K562 (cell line): ENCODE data around the gene RACGAP1. TPM values are rescaled to one million over a fixed set of nuclear protein-coding genes. Genes with fewer than 3 reads are reported as not detected.
A peak's percentile ranks its signal among the peaks of the same experiment; 100 is the strongest.

Experiments used
- ATAC-seq: fragments of 200-7000 bp; cut with Tn5 transposase; 3 replicates; pipeline ENCODE4 v1.9.1; 2020; ENCODE audit warnings: moderate library complexity
- BruUV-seq: library from RNA; stranded (reverse); fragments of 400-500 nt; replicated peaks from 2 replicates; lab custom pipeline; 2021; lab: Mats Ljungman, UMichigan
- CTCF ChIA-PET: fragments of 300-600 bp; formaldehyde crosslinking; extraction: SDS; loops from one replicate; lab custom pipeline; 2021; ENCODE audit warnings: low intra/inter-chr PET ratio; lab: Yijun Ruan, JAX
- POLR2A ChIA-PET: fragments of 300-600, 350-650 bp; sonication (Branson Sonifier 250); formaldehyde crosslinking; extraction: SDS; loops from one replicate; lab custom pipeline; 2021; ENCODE audit warnings: antibody characterized with exemption, inconsistent platforms; lab: Yijun Ruan, JAX
- DNase-seq, 4 experiments: peaks; one replicate each; pipeline versions ENCODE4 v3.0.0 to v3.0.0-alpha.2; 2011 to 2018; ENCODE audit warnings: low spot score in 3 of 4, mixed read lengths in 3 of 4; ENCODE audit errors: extremely low read depth in 1 of 4
- FAIRE-seq: peaks from 2 replicates; lab custom pipeline; 2011; peaks lifted over from hg19 to GRCh38; lab: Jason Lieb, UNC
- H2AFZ ChIP-seq: 2 replicates; pipeline ENCODE4 v1.6.0; 2011; ENCODE audit warnings: low read depth, low read length, control low read depth, inconsistent platforms
- H3K27ac ChIP-seq: fragments of 200-600 bp; 3 replicates; pipeline ENCODE4 v1.8.0; 2011; ENCODE audit warnings: low read depth, mild to moderate bottlenecking, control low read depth, inconsistent platforms, low read length, moderate library complexity, mixed read lengths; ENCODE audit errors: extremely low read depth
- H3K27me3 ChIP-seq, 2 experiments: fragments of 300-600 bp in 1 of 2; 2 replicates in 1 of 2; 3 replicates in 1 of 2; pipeline versions ENCODE4 v1.6.0 to v1.8.0; 2011; ENCODE audit warnings: inconsistent platforms in 2 of 2, low read length in 2 of 2, mild to moderate bottlenecking in 1 of 2, mixed read lengths in 1 of 2, moderate library complexity in 1 of 2; ENCODE audit not compliant: control insufficient read depth in 2 of 2, insufficient read depth in 2 of 2
- H3K36me3 ChIP-seq: fragments of 300-600 bp; 3 replicates; pipeline ENCODE4 v1.8.0; 2011; ENCODE audit warnings: mild to moderate bottlenecking, low read length, inconsistent platforms; ENCODE audit not compliant: control insufficient read depth, insufficient read depth
- H3K4me1 ChIP-seq, 2 experiments: fragments of 200-600 bp in 1 of 2; replicated peaks in 1 of 2; 2 replicates in 1 of 2; 3 replicates in 1 of 2; pipeline versions ENCODE4 v1.5.1 to v1.8.0; 2011; ENCODE audit warnings: inconsistent platforms in 2 of 2, low read length in 2 of 2, mild to moderate bottlenecking in 1 of 2, mixed read lengths in 1 of 2, moderate library complexity in 1 of 2; ENCODE audit not compliant: control insufficient read depth in 2 of 2, insufficient read depth in 2 of 2
- H3K4me2 ChIP-seq: 2 replicates; pipeline ENCODE4 v1.6.1; 2011; ENCODE audit warnings: low read length, control low read depth, inconsistent platforms, mixed read lengths; ENCODE audit not compliant: insufficient read depth
- H3K4me3 ChIP-seq: fragments of 200-600 bp; sonication (generic), shearing (Covaris generic); 2 replicates; pipeline ENCODE4 v1.5.1; 2016; ENCODE audit warnings: control low read depth, inconsistent platforms
- H3K79me2 ChIP-seq: fragments of 200-600 bp; 3 replicates; pipeline ENCODE4 v1.8.0; 2011; ENCODE audit warnings: low read length, inconsistent platforms; ENCODE audit not compliant: control insufficient read depth, insufficient read depth
- H3K9ac ChIP-seq, 2 experiments: 2 replicates each; pipeline versions ENCODE4 v1.6.0 to v1.6.1; 2011; ENCODE audit warnings: low read depth in 2 of 2, low read length in 2 of 2, control low read depth in 1 of 2, inconsistent platforms in 1 of 2, mild to moderate bottlenecking in 1 of 2, mixed read lengths in 1 of 2; ENCODE audit not compliant: insufficient read depth in 1 of 2
- H3K9me1 ChIP-seq: one replicate; pipeline ENCODE4 v1.6.0; 2011; ENCODE audit warnings: inconsistent platforms, mild to moderate bottlenecking, low read length, moderate library complexity; ENCODE audit not compliant: control insufficient read depth, insufficient read depth
- H3K9me3 ChIP-seq: replicated peaks from 2 replicates; pipeline ENCODE4 v1.5.1; 2011; ENCODE audit warnings: low read depth, low read length, inconsistent platforms; ENCODE audit not compliant: control insufficient read depth, insufficient read depth
- H4K20me1 ChIP-seq: replicated peaks from 2 replicates; pipeline ENCODE4 v1.6.1; 2011; ENCODE audit warnings: low read length, inconsistent platforms, mixed read lengths; ENCODE audit not compliant: control insufficient read depth, insufficient read depth
- CTCF ChIP-seq, 3 experiments: IDR thresholded peaks in 2 of 3; conservative IDR thresholded peaks in 1 of 3; 2 replicates each; pipeline ENCODE4 v1.5.1; 2011 to 2012; ENCODE audit warnings: low read length in 3 of 3, mild to moderate bottlenecking in 3 of 3, control low read depth in 2 of 3, improper control_type of control experiment in 1 of 3, inconsistent platforms in 1 of 3, low read depth in 1 of 3, mixed read lengths in 1 of 3, moderate library complexity in 1 of 3; ENCODE audit not compliant: insufficient read depth in 2 of 3
- ZNF696 ChIP-seq: fragments of 250-450 bp; sonication (Bioruptor Pico); conservative IDR thresholded peaks from 2 replicates; pipeline ENCODE4 v1.4.0; 2020; ENCODE audit warnings: mild to moderate bottlenecking, moderate library complexity
- whole genome bisulfite sequencing: fragments of 100-300 bp; shearing (Covaris generic); methylation state at CpG from one replicate; pipeline ENCODE4 v1.1.6; 2016; ENCODE audit warnings: low coverage, mixed read lengths; ENCODE audit not compliant: insufficient coverage; ENCODE audit errors: missing lambda C conversion rate; 5-methylcytosine and 5-hydroxymethylcytosine counted together
- in situ Hi-C: fragments of 300-500 bp; cut with MboI; formaldehyde crosslinking; loops from 4 replicates; pipeline ENCODE4 v1.15.0; 2018; ENCODE audit warnings: inconsistent platforms, mixed read lengths
- intact Hi-C: fragments of 100-400 bp; cut with micrococcal nuclease; formaldehyde crosslinking; loops from 2 replicates; pipeline ENCODE4 v1.14.2; 2022
- polyA plus RNA-seq, 8 experiments: library from polyadenylated mRNA; depleted of rRNA in 4 of 8; stranded (reverse) in 5 of 8; unstranded in 3 of 8; fragments of >200 nt; fragmentation: Nextera tagmentation in 2 of 8; fragmentation: Illumina TruSeq in 1 of 8; extraction: Ambion mirVana in 2 of 8; extraction: Trizol in 1 of 8; gene quantifications; 2 replicates each; pipeline versions ENCODE4 v1.2.1 to v1.2.3, GENCODE V29; 2011 to 2014; ENCODE audit warnings: inconsistent platforms in 1 of 8, missing spikeins in 1 of 8
- total RNA-seq, 7 experiments: library from RNA; depleted of rRNA in 6 of 7; stranded (reverse); fragments of >200 nt in 6 of 7; fragmentation: Illumina TruSeq in 2 of 7; extraction: Trizol in 2 of 7; gene quantifications; 2 replicates each; pipeline versions ENCODE4 v1.2.1 to v1.2.3, GENCODE V29; 2011 to 2021; ENCODE audit warnings: low replicate concordance in 1 of 7

RACGAP1 gene
- total and polyA plus RNA-seq, 9 of the 15 experiments (the other 6 are each of a cell fraction or from before 2014, with no cell fraction given): 56.4 to 92.9 (median 71.8) TPM

GRCh38 chr12:49968471-49968870 lies 56.8 kb downstream of the RACGAP1 start:
- BruUV-seq: no TSS peak
- Histone ChIP-seq H3K4me1 (peaks cover 12 to 34% of the 10 kb centered on the region in 2 experiments; a peak in 4 of 5 replicates), H3K9me3 (no peaks in the 10 kb centered on the region), H3K27ac (no peak overlapping the region), H3K4me3 (no peak overlapping the region), H3K9ac (0 out of 4 replicates have a peak overlapping the region, but pooled peaks of 1 of the 2 experiments have one; percentile 10), H3K79me2 (no peaks in the 10 kb centered on the region), H3K4me2 (no peak overlapping the region), H3K27me3 (peaks cover 28 to 77% of the 10 kb centered on the region in 2 experiments; a peak in 4 of 5 replicates), H4K20me1 (peaks cover 16% of the 10 kb centered on the region; the same call in 1 of the 2 replicates), H2AFZ (no peak overlapping the region), H3K36me3 (no peaks in the 10 kb centered on the region), H3K9me1 (no peaks in the 10 kb centered on the region)
- ATAC-seq (no peak), DNase-seq (no peak), FAIRE-seq (no peak)
- in situ Hi-C loops: loop anchor here (5.0 kb wide), 1 partner anchor 199 kb away; the partner anchor contains the start of gene CERS5
- TF ChIP-seq CTCF (IDR thresholded peaks at IDR 0.05 in 2 of 3, conservative IDR thresholded peaks at IDR 0.05 in 1 of 3; ENCODE audit: insufficient read depth in 2 of 3, low read depth in 1 of 3, low read length in 3 of 3) (0 out of 6 replicates have a peak, but pooled peaks of 1 of the 3 experiments have one; percentile 3), ZNF696 (CRISPR knock-in tag) (no peak)
- intact Hi-C loops: no loop called here
- ChIA-PET POLR2A (interaction anchor here (0.5 to 2.1 kb wide), 6 partner anchors 14 to 115 kb away, joined by 3 to 11 read pairs (median 4); no protein-coding TSS in a partner anchor), CTCF (interaction anchor here (0.5 to 5.4 kb wide), 6 partner anchors 16 to 207 kb away, joined by 3 to 43 read pairs (median 16); no protein-coding TSS in a partner anchor)
- 28% methylated on average over 6 of the region's 6 CpGs for WGBS
